Caco-2 (cell line): Measurements from ENCODE around the gene MBTD1. TPM values are rescaled to one million over a fixed set of nuclear protein-coding genes. Genes with fewer than 3 reads are reported as not detected.

ENCODE experiments used
- BruUV-seq: library from RNA; stranded (reverse); fragments of 400-500 nt; replicated peaks from 2 replicates; lab custom pipeline; 2021; lab: Mats Ljungman, UMichigan
- CTCF ChIA-PET: fragments of 300-600 bp; sonication (Branson Sonifier 250); formaldehyde crosslinking; loops from one replicate; lab custom pipeline; 2022; ENCODE audit warnings: antibody characterized with exemption; lab: Charles Lee
- POLR2A ChIA-PET: fragments of 300-600 bp; sonication (Branson Sonifier 250); formaldehyde crosslinking; loops from one replicate; lab custom pipeline; 2022; ENCODE audit warnings: antibody characterized with exemption; lab: Charles Lee
- DNase-seq, 2 experiments: peaks; one replicate each; pipeline versions ENCODE4 v3.0.0 to v3.0.0-alpha.2; 2020 to 2022
- H3K27me3 ChIP-seq: replicated peaks from 2 replicates; pipeline ENCODE4 v1.6.0; 2011; ENCODE audit warnings: low read length; ENCODE audit not compliant: control insufficient read depth, insufficient read depth
- H3K36me3 ChIP-seq: 2 replicates; pipeline ENCODE4 v1.5.1; 2011; ENCODE audit warnings: low read length; ENCODE audit not compliant: control insufficient read depth, insufficient read depth
- H3K4me1 ChIP-seq: fragments of 250-450 bp; sonication (Bioruptor Pico); 2 replicates; pipeline ENCODE4 v1.5.1; 2020; ENCODE audit warnings: mild to moderate bottlenecking
- H3K4me3 ChIP-seq: 2 replicates; pipeline ENCODE4 v1.5.1; 2011; ENCODE audit warnings: low read depth, mild to moderate bottlenecking, control low read depth, low read length
- H3K9me3 ChIP-seq: fragments of 250-450 bp; sonication (Bioruptor Pico); 2 replicates; pipeline ENCODE4 v1.5.1; 2020; ENCODE audit warnings: mild to moderate bottlenecking, moderate library complexity
- H3K27ac Mint-ChIP-seq: one replicate; pipeline ENCODE4 v1.8.0; 2022; ENCODE audit warnings: mixed read lengths; ENCODE audit not compliant: unreplicated experiment
- H3K27me3 Mint-ChIP-seq: one replicate; pipeline ENCODE4 v1.8.0; 2022; ENCODE audit warnings: mixed read lengths; ENCODE audit not compliant: insufficient read depth, unreplicated experiment
- H3K36me3 Mint-ChIP-seq: one replicate; pipeline ENCODE4 v1.8.0; 2022; ENCODE audit warnings: mild to moderate bottlenecking, mixed read lengths; ENCODE audit not compliant: insufficient read depth, unreplicated experiment
- H3K4me1 Mint-ChIP-seq: one replicate; pipeline ENCODE4 v1.8.0; 2022; ENCODE audit warnings: low read depth, mixed read lengths; ENCODE audit not compliant: unreplicated experiment
- H3K4me3 Mint-ChIP-seq: one replicate; pipeline ENCODE4 v1.8.0; 2022; ENCODE audit warnings: mild to moderate bottlenecking, moderate library complexity, mixed read lengths; ENCODE audit not compliant: unreplicated experiment
- H3K9me3 Mint-ChIP-seq: one replicate; pipeline ENCODE4 v1.8.0; 2022; ENCODE audit warnings: mixed read lengths; ENCODE audit not compliant: unreplicated experiment
- intact Hi-C: fragments of 100-400 bp; cut with micrococcal nuclease; formaldehyde crosslinking; loops from one replicate; pipeline ENCODE4 v1.10.0; 2022; ENCODE audit not compliant: unreplicated experiment
- total RNA-seq: library from RNA; stranded (reverse); gene quantifications from 2 replicates; pipeline ENCODE4 v1.2.3, GENCODE V29; 2022
- TF ChIP-seq, protein P1 (sequence below), 2 experiments: fragments of 200-600 bp in 1 of 2; IDR thresholded peaks; 1 replicate in 1 of 2; 2 replicates in 1 of 2; pipeline versions ENCODE4 v1.5.1 to v1.8.0; 2011 to 2022; ENCODE audit warnings: antibody characterized with exemption in 1 of 2, control low read depth in 1 of 2, inconsistent platforms in 1 of 2, low read depth in 1 of 2, low read length in 1 of 2, mild to moderate bottlenecking in 1 of 2, moderate library complexity in 1 of 2; ENCODE audit not compliant: insufficient read depth in 1 of 2, severe bottlenecking in 1 of 2, unreplicated experiment in 1 of 2

MBTD1 gene
- total RNA-seq, 1 experiment from 2014 or later, result 26.2 TPM

DNA sequence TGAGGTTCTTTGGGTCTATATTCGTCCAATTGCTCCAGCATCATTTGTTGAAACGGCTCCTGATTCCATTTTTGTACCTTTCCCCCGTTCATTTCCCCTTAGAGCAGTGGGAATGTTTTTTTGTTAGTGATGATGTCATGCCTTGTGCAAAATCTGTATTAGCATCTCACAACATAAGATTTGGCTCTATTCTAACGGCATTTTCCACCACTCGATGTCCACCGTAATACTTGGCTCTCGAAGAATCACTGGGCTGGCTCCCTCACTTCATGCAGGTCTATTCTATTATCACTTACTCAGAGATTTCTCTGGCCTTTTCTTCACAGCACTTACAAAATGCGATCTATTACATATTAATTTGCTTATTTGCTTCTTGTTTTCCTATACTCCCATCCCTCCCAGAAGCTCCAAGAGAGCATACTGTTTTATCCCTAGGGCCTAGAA, 107.1 kb downstream of the MBTD1 start:
- Mint-ChIP-seq H3K36me3 (peaks cover 25% of the 10 kb centered on the region), H3K4me1 (peaks cover under 1% of the 10 kb centered on the region), H3K27me3 (no peaks in the 10 kb centered on the region), H3K9me3 (no peaks in the 10 kb centered on the region), H3K4me3 (no peak overlapping the region), H3K27ac (no peak overlapping the region)
- TF ChIP-seq, protein P1, sequence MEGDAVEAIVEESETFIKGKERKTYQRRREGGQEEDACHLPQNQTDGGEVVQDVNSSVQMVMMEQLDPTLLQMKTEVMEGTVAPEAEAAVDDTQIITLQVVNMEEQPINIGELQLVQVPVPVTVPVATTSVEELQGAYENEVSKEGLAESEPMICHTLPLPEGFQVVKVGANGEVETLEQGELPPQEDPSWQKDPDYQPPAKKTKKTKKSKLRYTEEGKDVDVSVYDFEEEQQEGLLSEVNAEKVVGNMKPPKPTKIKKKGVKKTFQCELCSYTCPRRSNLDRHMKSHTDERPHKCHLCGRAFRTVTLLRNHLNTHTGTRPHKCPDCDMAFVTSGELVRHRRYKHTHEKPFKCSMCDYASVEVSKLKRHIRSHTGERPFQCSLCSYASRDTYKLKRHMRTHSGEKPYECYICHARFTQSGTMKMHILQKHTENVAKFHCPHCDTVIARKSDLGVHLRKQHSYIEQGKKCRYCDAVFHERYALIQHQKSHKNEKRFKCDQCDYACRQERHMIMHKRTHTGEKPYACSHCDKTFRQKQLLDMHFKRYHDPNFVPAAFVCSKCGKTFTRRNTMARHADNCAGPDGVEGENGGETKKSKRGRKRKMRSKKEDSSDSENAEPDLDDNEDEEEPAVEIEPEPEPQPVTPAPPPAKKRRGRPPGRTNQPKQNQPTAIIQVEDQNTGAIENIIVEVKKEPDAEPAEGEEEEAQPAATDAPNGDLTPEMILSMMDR (IDR thresholded peaks at IDR 0.05; ENCODE audit: insufficient read depth in 1 of 2, low read depth in 1 of 2, low read length in 1 of 2, severe bottlenecking in 1 of 2, unreplicated experiment in 1 of 2), result no peak
- POLR2A ChIA-PET, result interaction anchor here (0.5 to 2.5 kb wide), 6 partner anchors 9 to 108 kb away, joined by 3 to 42 read pairs (median 3); partner anchors contain the start of genes NME2 and SPAG9
- peaks cover 9% of the 10 kb centered on the region for H3K4me1 ChIP-seq
- peak in 1 of 2 experiments; percentile 32 for DNase-seq
- CTCF ChIA-PET, result interaction anchor here (0.6 to 2.3 kb wide), 13 partner anchors 10 to 300 kb away, joined by 3 to 20 read pairs (median 5); partner anchors contain the start of genes NME2 and SPAG9
- no peaks in the 10 kb centered on the region for H3K9me3 ChIP-seq
- intact Hi-C loops, result loop anchor here (1.0 to 5.0 kb wide), 6 partner anchors 26 to 285 kb away; partner anchors contain the start of gene TOB1
- peak overlapping the region; percentile 36 for H3K4me3 ChIP-seq
- H3K36me3 ChIP-seq, result no peaks in the 10 kb centered on the region
- no peaks in the 10 kb centered on the region for H3K27me3 ChIP-seq
- TSS peak; percentile 57 for BruUV-seq

DNA sequence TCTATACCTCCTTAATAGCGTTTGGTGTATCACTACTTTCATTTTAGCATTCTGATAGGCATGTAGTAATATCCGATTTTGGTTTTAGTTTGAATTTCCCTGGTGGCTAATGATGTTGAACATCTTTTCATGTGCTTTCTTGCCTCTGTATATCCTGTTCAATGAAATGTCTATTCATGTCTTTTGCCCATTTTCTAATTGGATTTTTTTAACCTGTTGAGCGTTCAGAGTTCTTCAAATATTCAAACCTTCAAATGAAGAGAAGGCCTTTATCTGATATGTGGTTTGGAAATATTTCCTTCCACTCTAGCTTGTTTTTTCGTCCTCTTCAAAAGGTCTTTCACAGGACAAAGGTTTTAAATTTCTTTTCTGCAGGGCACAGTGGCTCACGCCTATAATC, 108.9 kb downstream of the MBTD1 start:
- no peak for DNase-seq

DNA sequence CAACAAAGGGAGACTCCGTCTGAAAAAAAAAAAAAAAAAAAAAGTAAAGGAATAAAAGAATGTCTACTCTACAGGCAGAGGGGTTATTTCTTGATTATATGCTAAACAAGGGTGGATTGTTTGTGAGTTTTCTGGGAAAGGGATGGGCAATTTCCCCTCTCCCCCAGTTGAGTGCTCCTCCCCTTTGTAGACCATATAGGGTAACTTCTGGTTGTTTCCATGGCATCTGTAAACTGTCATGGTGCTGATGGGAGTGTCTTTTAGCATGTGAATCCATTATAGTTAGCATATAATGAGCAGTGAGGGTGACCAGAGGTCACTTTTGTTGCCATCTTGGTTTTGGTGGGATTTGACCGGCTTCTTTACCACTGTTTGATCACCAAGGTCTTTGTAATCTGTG, 110.7 kb downstream of the MBTD1 start:
- Histone ChIP-seq H3K4me1 (0 out of 2 replicates have a peak, but pooled peaks cover 11% of the 10 kb centered on the region), H3K27me3 (no peaks in the 10 kb centered on the region), H3K4me3 (no peak overlapping the region), H3K36me3 (no peaks in the 10 kb centered on the region), H3K9me3 (no peaks in the 10 kb centered on the region)
- ChIA-PET POLR2A (no interaction called here), CTCF (no interaction called here)
- no peaks in the 10 kb centered on the region for H3K36me3 Mint-ChIP-seq
- H3K4me3 Mint-ChIP-seq, result no peak overlapping the region
- intact Hi-C loops, result no loop called here
- TF ChIP-seq, protein P1 (IDR thresholded peaks at IDR 0.05; ENCODE audit: insufficient read depth in 1 of 2, low read depth in 1 of 2, low read length in 1 of 2, severe bottlenecking in 1 of 2, unreplicated experiment in 1 of 2), result no peak
- no peak overlapping the region for H3K27ac Mint-ChIP-seq
- DNase-seq, result no peak
- no TSS peak for BruUV-seq
- no peaks in the 10 kb centered on the region for H3K9me3 Mint-ChIP-seq
- no peaks in the 10 kb centered on the region for H3K27me3 Mint-ChIP-seq
- H3K4me1 Mint-ChIP-seq, result peaks cover 27% of the 10 kb centered on the region

More for the DNA sequence above, 108.9 kb downstream of the MBTD1 start:
- no peaks in the 10 kb centered on the region for H3K27me3 ChIP-seq
- H3K4me1 Mint-ChIP-seq, result peaks cover 17% of the 10 kb centered on the region
- no peak overlapping the region for H3K4me3 Mint-ChIP-seq
- no peaks in the 10 kb centered on the region for H3K9me3 ChIP-seq
- TF ChIP-seq, protein P1 (IDR thresholded peaks at IDR 0.05; ENCODE audit: insufficient read depth in 1 of 2, low read depth in 1 of 2, low read length in 1 of 2, severe bottlenecking in 1 of 2, unreplicated experiment in 1 of 2), result no peak
- TSS peak; percentile 37 for BruUV-seq
- H3K36me3 Mint-ChIP-seq, result peaks cover 7% of the 10 kb centered on the region
- H3K9me3 Mint-ChIP-seq, result no peaks in the 10 kb centered on the region
- H3K4me1 ChIP-seq, result peaks cover 9% of the 10 kb centered on the region
- intact Hi-C loops, result loop anchor here (5.0 kb wide), 1 partner anchor 284 kb away; the partner anchor contains the start of gene TOB1
- H3K27me3 Mint-ChIP-seq, result no peaks in the 10 kb centered on the region
- H3K4me3 ChIP-seq, result no peak overlapping the region
- no peak overlapping the region for H3K27ac Mint-ChIP-seq
- CTCF ChIA-PET, result interaction anchor here (0.7 kb wide), 1 partner anchor 146 kb away, joined by 3 read pairs; no protein-coding TSS in a partner anchor
- no peaks in the 10 kb centered on the region for H3K36me3 ChIP-seq
- POLR2A ChIA-PET, result no interaction called here
